H1 (cell line): ENCODE results near the gene CHMP6. TPM values are rescaled to one million over a fixed set of nuclear protein-coding genes. Genes with fewer than 3 reads are reported as not detected.

Experiments used
- CTCF ChIA-PET: fragments of 300-600 bp; sonication (Branson Sonifier 250); formaldehyde crosslinking; loops from one replicate; lab custom pipeline; 2021; ENCODE audit not compliant: partially characterized antibody; lab: Charles Lee
- POLR2A ChIA-PET: fragments of 300-600 bp; sonication (Branson Sonifier 250); formaldehyde crosslinking; loops from one replicate; lab custom pipeline; 2021; ENCODE audit warnings: inconsistent platforms; ENCODE audit not compliant: partially characterized antibody; lab: Charles Lee
- DNase-seq, 2 experiments: peaks; one replicate each; pipeline versions ENCODE4 v3.0.0 to v3.0.0-alpha.2; 2010 to 2022; ENCODE audit warnings: low spot score in 2 of 2, low read depth in 1 of 2, mixed read lengths in 1 of 2
- FAIRE-seq: peaks from 2 replicates; lab custom pipeline; 2011; peaks lifted over from hg19 to GRCh38; lab: Jason Lieb, UNC
- H2AFZ ChIP-seq: 2 replicates; pipeline ENCODE4 v1.8.1; 2012; ENCODE audit warnings: low read length, inconsistent platforms
- H2AK5ac ChIP-seq: 2 replicates; pipeline ENCODE4 v1.6.1; 2013; ENCODE audit warnings: low read depth, low read length
- H2BK120ac ChIP-seq: replicated peaks from 2 replicates; pipeline ENCODE3; 2013; ENCODE audit warnings: low read depth, low read length, inconsistent platforms
- H2BK12ac ChIP-seq: 2 replicates; pipeline ENCODE4 v1.6.1; 2013; ENCODE audit warnings: low read depth, low read length
- H2BK15ac ChIP-seq: 2 replicates; pipeline ENCODE4 v1.6.1; 2013; ENCODE audit warnings: low read length
- H2BK20ac ChIP-seq: 2 replicates; pipeline ENCODE4 v1.6.1; 2013; ENCODE audit warnings: low read length
- H2BK5ac ChIP-seq: 2 replicates; pipeline ENCODE4 v1.6.1; 2013; ENCODE audit warnings: low read depth, low read length
- H3K14ac ChIP-seq: 2 replicates; pipeline ENCODE4 v1.6.1; 2013; ENCODE audit warnings: inconsistent platforms; ENCODE audit not compliant: insufficient read length
- H3K18ac ChIP-seq: 2 replicates; pipeline ENCODE4 v1.6.1; 2013; ENCODE audit warnings: low read length; ENCODE audit errors: extremely low read depth
- H3K23ac ChIP-seq: 2 replicates; pipeline ENCODE4 v1.6.1; 2013; ENCODE audit warnings: inconsistent platforms; ENCODE audit not compliant: insufficient read length
- H3K23me2 ChIP-seq: 2 replicates; pipeline ENCODE4 v1.6.1; 2013; ENCODE audit warnings: low read depth, low read length
- H3K27ac ChIP-seq: 2 replicates; pipeline ENCODE4 v1.6.1; 2011; ENCODE audit warnings: low read depth, low read length, inconsistent platforms
- H3K27me3 ChIP-seq, 4 experiments: replicated peaks in 1 of 4; 1 replicate in 1 of 4; 2 replicates in 3 of 4; pipeline versions ENCODE4 v1.6.1 to v1.8.1; 2011 to 2013; ENCODE audit warnings: low read length in 3 of 4, mild to moderate bottlenecking in 3 of 4, inconsistent platforms in 2 of 4, mixed read lengths in 2 of 4, moderate library complexity in 1 of 4; ENCODE audit not compliant: control insufficient read depth in 3 of 4, insufficient read depth in 3 of 4; ENCODE audit errors: extremely low read depth in 1 of 4
- H3K36me3 ChIP-seq, 4 experiments: 2 replicates each; pipeline versions ENCODE4 v1.6.1 to v1.8.1; 2011 to 2013; ENCODE audit warnings: mild to moderate bottlenecking in 4 of 4, low read length in 3 of 4, moderate library complexity in 2 of 4, control low read depth in 1 of 4, inconsistent platforms in 1 of 4; ENCODE audit not compliant: insufficient read depth in 4 of 4, control insufficient read depth in 2 of 4
- H3K4ac ChIP-seq: replicated peaks from 2 replicates; pipeline ENCODE3; 2013; ENCODE audit warnings: low read length, low read depth, mixed read lengths, inconsistent platforms; ENCODE audit not compliant: insufficient read length
- H3K4me1 ChIP-seq, 4 experiments: replicated peaks in 1 of 4; 1 replicate in 1 of 4; 2 replicates in 3 of 4; pipeline versions ENCODE4 v1.6.1 to v1.8.1; 2011 to 2013; ENCODE audit warnings: low read length in 3 of 4, inconsistent platforms in 2 of 4, mixed read lengths in 1 of 4; ENCODE audit not compliant: insufficient read depth in 4 of 4, control insufficient read depth in 3 of 4
- H3K4me2 ChIP-seq, 2 experiments: 2 replicates each; pipeline versions ENCODE4 v1.6.1 to v1.8.1; 2011 to 2013; ENCODE audit warnings: low read depth in 2 of 2, low read length in 2 of 2, control low read depth in 1 of 2, inconsistent platforms in 1 of 2, mild to moderate bottlenecking in 1 of 2; ENCODE audit not compliant: insufficient read depth in 1 of 2
- H3K4me3 ChIP-seq, 4 experiments: fragments of 200-600, 300-600 bp in 1 of 4; sonication (generic), shearing (Covaris generic), sonication (Bioruptor Twin) in 1 of 4; 2 replicates each; pipeline versions ENCODE4 v1.5.1 to v1.8.1; 2011 to 2016; ENCODE audit warnings: low read length in 4 of 4, low read depth in 3 of 4, control low read depth in 2 of 4, inconsistent platforms in 2 of 4, mild to moderate bottlenecking in 2 of 4, mixed read lengths in 1 of 4, moderate library complexity in 1 of 4; ENCODE audit not compliant: insufficient read depth in 2 of 4; ENCODE audit errors: extremely low read depth in 1 of 4
- H3K56ac ChIP-seq: replicated peaks from 2 replicates; pipeline ENCODE3; 2013; ENCODE audit warnings: low read depth, mild to moderate bottlenecking, mixed read lengths, low read length, inconsistent platforms; ENCODE audit not compliant: insufficient read length
- H3K79me1 ChIP-seq: 2 replicates; pipeline ENCODE4 v1.6.1; 2013; ENCODE audit warnings: low read depth, low read length, control low read depth
- H3K79me2 ChIP-seq, 2 experiments: 2 replicates each; pipeline versions ENCODE4 v1.6.1 to v1.8.1; 2012 to 2013; ENCODE audit warnings: low read length in 2 of 2, mild to moderate bottlenecking in 2 of 2, inconsistent platforms in 1 of 2; ENCODE audit not compliant: insufficient read depth in 2 of 2, control insufficient read depth in 1 of 2
- H3K9ac ChIP-seq, 4 experiments: replicated peaks in 1 of 4; 1 replicate in 1 of 4; 2 replicates in 3 of 4; pipeline versions ENCODE4 v1.6.1 to v1.8.1; 2011 to 2013; ENCODE audit warnings: low read depth in 3 of 4, low read length in 3 of 4, control low read depth in 2 of 4, mild to moderate bottlenecking in 2 of 4, moderate library complexity in 2 of 4, inconsistent platforms in 1 of 4; ENCODE audit errors: extremely low read depth in 1 of 4
- H3K9me3 ChIP-seq, 2 experiments: 2 replicates each; pipeline versions ENCODE4 v1.6.1 to v1.8.1; 2012 to 2013; ENCODE audit warnings: mild to moderate bottlenecking in 2 of 2, moderate library complexity in 2 of 2, control low read depth in 1 of 2, inconsistent platforms in 1 of 2, low read depth in 1 of 2, low read length in 1 of 2, mixed read lengths in 1 of 2; ENCODE audit not compliant: insufficient read depth in 2 of 2
- H4K20me1 ChIP-seq, 2 experiments: replicated peaks in 1 of 2; 2 replicates each; pipeline versions ENCODE3 to v1.8.1; 2011 to 2013; ENCODE audit warnings: inconsistent platforms in 2 of 2, low read length in 2 of 2, mild to moderate bottlenecking in 1 of 2; ENCODE audit not compliant: insufficient read depth in 2 of 2, control insufficient read depth in 1 of 2
- H4K5ac ChIP-seq: 2 replicates; pipeline ENCODE4 v1.6.1; 2013; ENCODE audit warnings: low read length, low read depth, mixed read lengths, inconsistent platforms; ENCODE audit not compliant: insufficient read length
- H4K8ac ChIP-seq: 2 replicates; pipeline ENCODE4 v1.8.0; 2013; ENCODE audit warnings: mild to moderate bottlenecking, moderate library complexity, low read length, inconsistent platforms; ENCODE audit not compliant: insufficient read depth; ENCODE audit errors: extremely low read depth
- H4K91ac ChIP-seq: replicated peaks from 2 replicates; pipeline ENCODE3; 2013; ENCODE audit warnings: low read length, mixed read lengths, inconsistent platforms; ENCODE audit not compliant: insufficient read length
- BACH1 ChIP-seq: IDR thresholded peaks from 2 replicates; pipeline ENCODE4 v1.6.1; 2012; ENCODE audit warnings: low read length, improper control_type of control experiment
- CBX5 ChIP-seq: fragments of 300-800, 300-1000 bp; sonication (generic); IDR thresholded peaks from 2 replicates; pipeline ENCODE4 v1.7.1; 2016; ENCODE audit warnings: antibody characterized with exemption, low read length, low read depth
- CBX8 ChIP-seq: fragments of 300-800, 300-1000 bp; sonication (generic); IDR thresholded peaks from 2 replicates; pipeline ENCODE4 v1.7.1; 2016; ENCODE audit warnings: low read depth, low read length, borderline replicate concordance
- EGR1 ChIP-seq: IDR thresholded peaks from 2 replicates; pipeline ENCODE4 v1.6.1; 2011; ENCODE audit warnings: low read depth, low read length, borderline replicate concordance
- GTF2F1 ChIP-seq: IDR thresholded peaks from 2 replicates; pipeline ENCODE4 v1.6.1; 2012; ENCODE audit warnings: low read depth, low read length, improper control_type of control experiment, borderline replicate concordance
- HDAC2 ChIP-seq, 2 experiments: fragments of 300-600 bp in 1 of 2; sonication (generic) in 1 of 2; IDR thresholded peaks; 2 replicates each; pipeline ENCODE4 v1.6.1; 2011 to 2012; ENCODE audit warnings: low read depth in 2 of 2, low read length in 2 of 2, mild to moderate bottlenecking in 2 of 2, moderate library complexity in 2 of 2, borderline replicate concordance in 1 of 2, inconsistent platforms in 1 of 2
- JUN ChIP-seq: IDR thresholded peaks from 2 replicates; pipeline ENCODE4 v1.6.1; 2011; ENCODE audit warnings: low read depth, mild to moderate bottlenecking, improper control_type of control experiment, low read length
- POU5F1 ChIP-seq: IDR thresholded peaks from 2 replicates; pipeline ENCODE4 v1.6.1; 2011; ENCODE audit warnings: low read depth, mild to moderate bottlenecking, low read length, moderate library complexity
- RNF2 ChIP-seq: fragments of 200-900, 300-1000 bp; sonication (generic); IDR thresholded peaks from 2 replicates; pipeline ENCODE4 v1.7.1; 2016; ENCODE audit warnings: borderline replicate concordance, low read depth, mild to moderate bottlenecking, antibody characterized with exemption, low read length; ENCODE audit not compliant: poor library complexity, severe bottlenecking; ENCODE audit errors: missing control alignments
- SP2 ChIP-seq: IDR thresholded peaks from 2 replicates; pipeline ENCODE4 v1.6.1; 2012; ENCODE audit warnings: mild to moderate bottlenecking, low read length, inconsistent platforms
- TBP ChIP-seq: IDR thresholded peaks from 2 replicates; pipeline ENCODE4 v1.6.1; 2011; ENCODE audit warnings: low read depth, low read length, improper control_type of control experiment
- ZNF274 ChIP-seq: IDR thresholded peaks from 2 replicates; pipeline ENCODE4 v1.7.0; 2012; ENCODE audit warnings: low read length, borderline replicate concordance; ENCODE audit errors: extremely low read depth
- WGBS, 2 experiments: shearing (Covaris generic) in 1 of 2; methylation state at CpG; one replicate each; pipeline versions ENCODE4 v1.1.6 to v1.1.7; 2013 to 2015; ENCODE audit warnings: low lambda C conversion rate in 2 of 2, mixed read lengths in 2 of 2, inconsistent platforms in 1 of 2, low coverage in 1 of 2, missing lambda C conversion rate in 1 of 2; ENCODE audit not compliant: insufficient replicate concordance in 2 of 2, insufficient coverage in 1 of 2, insufficient read length in 1 of 2; ENCODE audit errors: extremely low coverage in 1 of 2, missing lambda C conversion rate in 1 of 2; 5-methylcytosine and 5-hydroxymethylcytosine counted together
- polyA plus RNA-seq, 7 experiments: library from polyadenylated mRNA; depleted of rRNA in 3 of 7; stranded (reverse) in 5 of 7; unstranded in 2 of 7; fragments of >200 nt in 5 of 7; fragments of 200-250 nt in 2 of 7; gene quantifications; 1 replicate in 5 of 7; 2 replicates in 1 of 7; 4 replicates in 1 of 7; pipeline versions ENCODE4 v1.2.1 to v1.2.3, GENCODE V29; 2011 to 2013; ENCODE audit warnings: missing spikeins in 2 of 7, mixed read lengths in 2 of 7
- total RNA-seq: library from RNA; stranded (reverse); fragmentation: NEBNext Ultra II Directional; extraction: Animal tissue kit (Norgen Biotek cat#: 25700); gene quantifications from 2 replicates; pipeline ENCODE4 v1.2.1, GENCODE V29; 2021

CHMP6 gene
- total and polyA plus RNA-seq, 2 of the 8 experiments (the other 6 are each of a cell fraction or from before 2014, with no cell fraction given), result 15.7 to 24.3 TPM

- H3K4me3 ChIP-seq, result no peak overlapping the region
- no peak overlapping the region for H2AFZ ChIP-seq
- H3K27me3 ChIP-seq, result no peaks in the 10 kb centered on the region
- FAIRE-seq, result no peak
- H4K20me1 ChIP-seq, result no peaks in the 10 kb centered on the region
- ChIA-PET CTCF (interaction anchor here (0.8 to 2.3 kb wide), 7 partner anchors 9 to 86 kb away, joined by 3 to 8 read pairs (median 4); no protein-coding TSS in a partner anchor), POLR2A (interaction anchor here (1.2 kb wide), 1 partner anchor 13 kb away, joined by 4 read pairs; no protein-coding TSS in a partner anchor)
- no peak overlapping the region for H2BK15ac ChIP-seq
- H3K27ac ChIP-seq, result no peak overlapping the region
- H3K14ac ChIP-seq, result no peak overlapping the region
- no peak overlapping the region for H3K23ac ChIP-seq
- H3K4me2 ChIP-seq, result no peak overlapping the region
- no peak overlapping the region for H2BK20ac ChIP-seq
- H3K9me3 ChIP-seq, result no peaks in the 10 kb centered on the region
- H4K8ac ChIP-seq, result no peak overlapping the region
- H3K9ac ChIP-seq, result no peak overlapping the region
- H4K91ac ChIP-seq, result no peak overlapping the region
- no peaks in the 10 kb centered on the region for H3K79me1 ChIP-seq
- no peak overlapping the region for H2AK5ac ChIP-seq
- no peak overlapping the region for H2BK12ac ChIP-seq
- no peak overlapping the region for H2BK120ac ChIP-seq
- no peak for DNase-seq
- no peaks in the 10 kb centered on the region for H3K79me2 ChIP-seq
- H3K4me1 ChIP-seq, result no peaks in the 10 kb centered on the region
- H4K5ac ChIP-seq, result no peak overlapping the region
- no peaks in the 10 kb centered on the region for H3K23me2 ChIP-seq
- no peak overlapping the region for H3K18ac ChIP-seq
- H3K36me3 ChIP-seq, result no peaks in the 10 kb centered on the region; a peak in 3 of 8 replicates
- no peak overlapping the region for H2BK5ac ChIP-seq
- no peak overlapping the region for H3K56ac ChIP-seq
- no peak overlapping the region for H3K4ac ChIP-seq
- WGBS, 2 experiments, result 92% methylated on average over 38 of the region's 38 CpGs; no CpG with 5 or more reads in 1 of the 2 experiments
- no peak for TF ChIP-seq JUN
- no peak for TF ChIP-seq HDAC2 (IDR thresholded peaks at IDR 0.05; ENCODE audit: borderline replicate concordance in 1 of 2, low read depth in 2 of 2, low read length in 2 of 2)
- no peak for TF ChIP-seq GTF2F1
- no peak for TF ChIP-seq ZNF274
- TF ChIP-seq TBP, result no peak
- TF ChIP-seq CBX5, result no peak
- TF ChIP-seq BACH1, result no peak
- TF ChIP-seq CBX8, result no peak
- TF ChIP-seq POU5F1, result no peak
- TF ChIP-seq SP2, result no peak
- TF ChIP-seq RNF2, result no peak
- no peak for TF ChIP-seq EGR1
Observed at GRCh38 chr17:80951121-80952090, 40.2 kb upstream of the CHMP6 start.
